GM13977 (cell line): Measurements from ENCODE around the gene GLTPD2.
A peak's percentile ranks its signal among the peaks of the same experiment; 100 is the strongest.

ENCODE experiments used
- DNase-seq: peaks from one replicate; pipeline ENCODE4 v3.0.0; 2012; ENCODE audit warnings: low spot score
- CTCF ChIP-seq: IDR thresholded peaks from 2 replicates; pipeline ENCODE4 v1.5.1; 2012; ENCODE audit warnings: mild to moderate bottlenecking, control low read depth; ENCODE audit not compliant: insufficient read depth; ENCODE audit errors: extremely low read depth, missing control alignments
- in situ Hi-C: fragments of 300-500 bp; cut with MboI; formaldehyde crosslinking; loops from one replicate; pipeline ENCODE4 v1.12.0; 2022; ENCODE audit warnings: low sequenced_read_pairs, low pct_unique_long_range_greater_than_20kb, mixed read lengths, inconsistent platforms; ENCODE audit not compliant: unreplicated experiment

GLTPD2 gene

GRCh38 chr17:4789951-4790704 lies 1.4 kb downstream of the GLTPD2 start:
- DNase-seq = peak; percentile 97
- TF ChIP-seq CTCF = peak; percentile 91
- in situ Hi-C loops = no loop called here

GRCh38 chr17:4790705-4791088 lies 1.9 kb downstream of the GLTPD2 start:
- TF ChIP-seq CTCF = no peak
- in situ Hi-C loops = no loop called here
- DNase-seq = no peak

GRCh38 chr17:4795168-4795567 lies 6.4 kb downstream of the GLTPD2 start:
- no peak for DNase-seq
- no peak for TF ChIP-seq CTCF
- in situ Hi-C loops = no loop called here

- in situ Hi-C loops = no loop called here
- no peak for TF ChIP-seq CTCF
- no peak for DNase-seq
These were observed 7.8 kb downstream of the GLTPD2 start for GRCh38 chr17:4796552-4796920.

- in situ Hi-C loops = no loop called here
- no peak for DNase-seq
- TF ChIP-seq CTCF = no peak
These were observed 11.9 kb downstream of the GLTPD2 start for GRCh38 chr17:4800462-4801196.

GRCh38 chr17:4802228-4802627 lies 13.5 kb downstream of the GLTPD2 start, which contains the start of gene C17orf114:
TSS of gene C17orf114 (minus strand) at chr17:4802328.
- no peak for TF ChIP-seq CTCF
- in situ Hi-C loops = no loop called here
- no peak for DNase-seq
